Activated gamma-delta T cell treated with Interleukin-2 at 50 U/mL for 16 hours (primary cell): ENCODE measurements around the gene OIP5.
"Not testable (repeated sequence)": the region's sequence is repeated elsewhere in the genome, so short reads cannot be mapped to it uniquely, and the experiment has no call there.

Experiments used
- DNase-seq: peaks from one replicate; pipeline ENCODE4 v3.0.0-alpha.2; 2020

Gene OIP5

DNA sequence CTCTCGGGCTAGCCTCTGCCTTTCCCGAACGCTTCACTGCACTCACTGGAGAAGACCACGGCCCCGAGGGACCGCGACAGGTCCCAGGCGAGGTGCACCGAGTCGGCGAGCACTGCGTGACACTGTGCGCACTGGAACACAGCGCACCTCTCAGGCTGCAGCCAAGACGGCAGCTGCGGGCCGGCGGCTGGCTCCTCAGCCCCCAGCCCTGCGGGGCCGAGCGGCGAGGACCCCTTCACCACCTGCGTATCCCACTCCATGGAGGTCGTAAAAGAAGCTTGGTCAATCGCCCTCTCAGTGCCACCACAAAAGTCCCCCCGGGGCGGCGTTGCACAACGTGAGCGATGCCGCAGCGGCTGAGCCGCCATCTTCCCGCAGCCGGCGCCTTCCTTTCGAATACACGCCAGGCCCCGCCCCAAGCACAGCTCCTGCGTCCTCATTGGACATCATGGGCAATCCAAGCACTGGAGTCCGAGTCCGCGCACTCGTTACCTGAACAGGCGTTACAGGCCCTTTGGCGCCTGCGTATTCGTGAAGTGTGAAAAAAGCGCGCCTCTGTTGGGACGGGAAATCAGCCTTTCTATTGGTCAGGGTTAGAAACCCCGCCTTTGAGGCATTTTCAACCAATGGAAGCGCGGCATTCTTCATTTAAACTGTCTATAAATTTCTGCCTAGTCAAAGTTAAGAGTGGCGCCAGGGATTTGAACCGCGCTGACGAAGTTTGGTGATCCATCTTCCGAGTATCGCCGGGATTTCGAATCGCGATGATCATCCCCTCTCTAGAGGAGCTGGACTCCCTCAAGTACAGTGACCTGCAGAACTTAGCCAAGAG lies at the start of gene OIP5, which contains the start of gene NUSAP1:
Gene OIP5, minus strand, starts transcription at position 398 of the 832 bp plus-strand sequence. Its CDS starts 30 bp downstream, at position 368.
Gene NUSAP1, plus strand, starts transcription at position 688 of the 832 bp plus-strand sequence. Its CDS starts 77 bp downstream, at position 765.
- DNase-seq: peak; percentile 98

DNA sequence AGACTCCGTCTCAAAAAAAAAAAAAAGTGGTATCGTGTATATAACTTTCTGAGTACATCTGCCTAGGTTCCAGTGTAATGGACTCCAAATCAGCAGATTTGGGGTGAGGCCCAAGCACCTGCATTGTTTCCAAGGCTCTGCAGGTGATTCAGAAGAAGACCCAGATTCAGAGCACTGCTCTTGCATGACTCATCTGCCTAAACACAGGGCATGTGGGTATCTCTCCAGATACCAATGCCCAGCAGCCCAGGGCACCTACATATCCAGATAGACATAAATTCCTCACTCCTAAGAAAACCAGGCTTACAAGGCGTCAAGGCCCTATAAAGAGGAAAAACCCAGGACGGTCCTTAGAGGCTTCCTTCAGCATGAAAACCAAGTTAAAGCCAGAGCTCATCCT lies 45.6 kb upstream of the OIP5 start:
- no peak for DNase-seq

DNA sequence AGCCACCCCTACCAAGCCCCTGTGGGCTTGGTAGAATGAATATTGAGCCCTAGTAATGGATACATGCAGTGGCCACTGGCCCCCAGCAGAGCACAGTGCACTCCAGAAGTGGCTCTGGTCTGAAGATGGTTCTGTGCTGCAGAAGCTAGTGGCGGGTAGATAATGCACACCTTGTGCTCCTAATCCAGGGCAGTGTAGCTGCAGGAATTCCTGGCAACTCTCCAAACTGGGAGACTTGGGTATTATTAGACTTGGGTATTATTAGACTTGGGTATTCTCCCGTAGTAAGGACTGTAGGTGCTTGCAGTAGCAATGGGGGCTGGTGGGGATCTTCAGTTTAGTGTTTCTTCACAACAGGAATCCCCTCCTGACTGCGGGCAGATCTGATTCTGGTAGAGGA lies 35.0 kb upstream of the OIP5 start:
- DNase-seq: no peak

DNA sequence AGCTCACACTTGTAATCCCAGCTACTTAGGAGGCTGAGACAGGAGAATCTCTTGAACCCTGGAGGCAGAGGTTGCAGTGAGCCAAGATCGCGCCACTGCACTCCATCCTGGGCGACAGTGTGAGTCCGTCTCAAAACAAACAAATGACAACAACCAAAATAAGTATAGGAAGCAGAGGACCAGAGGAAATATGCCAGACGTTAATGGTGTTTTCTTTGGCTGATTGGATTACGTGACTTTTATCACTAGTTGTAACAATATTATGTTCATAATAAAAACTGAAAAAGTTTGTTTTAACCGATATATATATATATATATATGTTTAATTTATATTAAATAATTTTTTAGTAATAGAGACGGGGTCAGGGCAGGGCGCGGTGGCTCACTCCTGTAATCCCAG lies 22.0 kb upstream of the OIP5 start:
- DNase-seq: no peak

DNA sequence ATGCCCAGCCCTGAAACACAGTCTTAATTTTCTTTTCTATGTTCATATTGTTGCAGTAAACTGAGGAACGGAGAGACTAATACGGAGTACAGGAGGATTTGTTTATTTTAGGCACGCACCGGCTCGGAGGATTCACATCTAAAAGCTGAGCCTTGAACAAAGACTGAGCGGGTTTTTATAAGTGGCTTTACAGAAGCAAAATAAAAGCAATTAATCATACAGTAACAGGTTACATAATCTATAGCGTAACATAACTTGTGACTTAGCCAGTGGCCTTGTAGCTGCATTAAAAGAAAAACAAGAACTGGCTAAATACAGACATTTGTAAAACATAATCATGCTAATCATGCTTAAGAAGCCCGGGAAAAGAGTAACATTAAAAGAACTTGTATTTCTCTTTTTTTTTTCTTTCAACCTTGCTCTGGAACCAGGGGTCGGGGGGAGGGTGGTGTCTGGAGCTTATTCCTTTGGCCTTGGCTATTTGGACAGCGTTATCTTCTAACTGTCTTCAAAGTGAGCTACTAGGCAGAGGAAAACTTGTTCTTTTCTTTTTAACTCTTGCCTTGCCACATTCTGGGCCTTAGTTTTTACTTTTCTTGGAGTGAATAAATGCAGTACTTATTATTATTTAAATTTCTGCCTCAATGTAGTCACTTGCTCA lies 17.8 kb upstream of the OIP5 start:
- DNase-seq: no peak

DNA sequence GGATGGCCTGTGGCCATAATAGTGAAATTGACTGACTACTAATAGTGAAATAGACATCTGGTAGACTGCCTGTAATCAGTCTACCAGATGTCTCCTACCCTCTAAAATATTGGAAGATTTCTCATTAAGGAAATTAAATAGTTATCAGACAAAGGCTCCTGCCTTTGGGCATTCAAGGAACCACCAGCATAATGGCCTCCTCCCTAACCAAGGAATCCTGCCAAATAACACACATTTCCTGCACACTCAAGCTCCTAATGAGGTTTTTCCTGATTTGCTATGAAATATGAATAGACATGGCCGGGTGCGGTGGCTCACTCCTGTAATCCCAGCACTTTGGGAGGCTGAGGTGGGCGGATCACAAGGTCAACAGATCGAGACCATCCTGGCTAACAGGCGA lies 14.8 kb upstream of the OIP5 start:
- no peak for DNase-seq

DNA sequence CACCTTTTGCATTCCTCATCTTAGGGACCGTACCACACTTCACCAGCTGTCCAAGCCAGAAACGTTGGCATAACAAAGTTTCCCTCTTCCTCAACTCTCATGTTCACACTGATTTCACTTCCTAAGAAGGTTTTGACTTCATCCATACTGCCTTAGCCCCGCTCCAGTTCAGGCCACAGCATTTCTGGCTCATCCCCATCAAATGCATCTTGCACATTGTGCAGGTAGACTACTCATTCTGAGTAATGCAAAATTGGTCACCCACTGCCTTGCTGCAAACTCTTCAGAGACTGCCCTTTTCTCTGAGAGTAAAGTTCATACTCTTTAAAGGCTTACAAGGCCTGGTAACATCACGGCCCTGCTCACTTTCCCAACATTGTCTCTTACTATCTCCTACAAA lies 9.1 kb upstream of the OIP5 start:
- no peak for DNase-seq

DNA sequence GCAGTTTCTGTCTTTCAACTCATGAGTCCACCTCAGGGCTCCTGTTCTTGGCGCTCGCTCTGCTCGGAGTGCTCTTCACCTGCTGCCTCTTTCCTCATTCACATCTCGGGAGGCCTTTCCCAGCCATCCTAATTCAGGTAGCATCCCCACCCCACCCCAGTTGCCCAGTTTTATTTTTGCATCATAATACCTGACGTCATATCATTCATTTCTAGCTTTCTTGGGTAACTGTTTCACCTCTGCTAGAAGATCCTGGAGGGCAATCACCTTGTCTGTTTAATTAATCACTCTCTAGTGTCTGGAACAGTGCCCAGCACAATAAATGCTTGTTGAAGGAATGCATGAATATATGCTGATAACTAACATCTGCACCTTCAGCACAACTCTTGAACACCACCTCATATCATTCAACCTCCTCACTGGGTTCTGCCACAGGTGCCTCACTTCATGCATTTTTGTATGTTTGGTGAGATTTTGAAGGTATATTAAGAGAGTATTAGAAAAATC lies 7.9 kb upstream of the OIP5 start:
- DNase-seq: no peak

DNA sequence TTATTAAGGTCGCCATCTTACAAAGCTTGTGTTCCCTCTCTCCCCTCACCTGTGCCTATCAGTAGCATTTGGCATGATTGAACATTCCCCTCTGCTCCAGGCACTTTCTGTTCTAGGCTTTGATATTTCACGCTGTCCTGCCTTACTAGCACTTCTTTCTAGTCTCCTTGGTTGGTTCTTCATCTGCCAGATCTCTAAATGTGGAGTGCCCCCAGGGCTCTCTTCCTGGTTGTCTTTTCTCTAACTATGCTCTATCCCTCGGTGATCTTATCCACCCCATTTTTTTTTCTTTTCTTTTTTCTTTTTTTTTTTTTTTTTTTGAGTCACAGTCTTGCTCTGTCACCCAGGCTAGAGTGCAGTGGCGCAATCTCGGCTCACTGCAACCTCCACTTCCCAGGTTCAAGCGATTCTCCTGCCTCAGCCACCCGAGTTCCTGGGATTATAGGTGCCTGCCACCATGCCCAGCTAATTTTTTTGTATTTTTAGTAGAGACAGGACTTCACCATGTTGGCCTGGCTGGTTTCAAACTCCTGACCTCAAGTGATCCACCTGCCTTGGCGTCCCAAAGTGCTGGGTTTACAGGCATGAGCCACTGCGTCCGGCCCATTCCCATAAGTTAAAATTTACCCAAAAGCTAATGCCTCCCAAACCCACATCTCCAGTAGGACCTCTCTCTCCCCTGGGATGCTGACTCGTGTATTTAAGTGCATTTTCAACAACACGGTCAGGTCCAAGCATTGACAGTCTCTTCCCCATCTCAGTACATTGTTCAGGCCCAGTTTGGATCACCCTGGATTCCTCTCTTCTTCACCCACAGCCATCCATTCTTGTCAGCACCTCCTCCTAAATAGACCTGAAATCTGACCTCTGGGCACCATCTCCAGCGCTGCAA lies 5.5 kb upstream of the OIP5 start:
- no peak for DNase-seq

DNA sequence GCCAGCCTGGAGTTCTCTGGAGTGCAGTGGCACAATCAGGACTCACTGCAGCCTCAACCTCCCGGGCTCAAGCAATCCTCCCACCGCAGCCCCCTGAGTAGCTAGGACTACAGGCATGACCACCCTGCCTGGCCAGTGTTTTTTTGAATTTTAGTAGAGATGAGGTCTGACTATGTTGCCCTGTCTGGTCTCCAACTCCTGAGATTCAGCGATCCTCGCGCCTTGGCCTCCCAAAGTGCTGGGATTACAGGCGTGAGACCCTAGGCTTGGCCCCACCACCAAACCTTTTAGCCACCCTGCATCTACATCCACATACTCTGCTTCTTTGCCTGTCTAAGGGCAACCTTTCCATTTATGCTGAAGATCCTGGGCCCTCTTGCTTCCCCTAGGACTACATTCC lies 4.7 kb upstream of the OIP5 start:
- no peak for DNase-seq

DNA sequence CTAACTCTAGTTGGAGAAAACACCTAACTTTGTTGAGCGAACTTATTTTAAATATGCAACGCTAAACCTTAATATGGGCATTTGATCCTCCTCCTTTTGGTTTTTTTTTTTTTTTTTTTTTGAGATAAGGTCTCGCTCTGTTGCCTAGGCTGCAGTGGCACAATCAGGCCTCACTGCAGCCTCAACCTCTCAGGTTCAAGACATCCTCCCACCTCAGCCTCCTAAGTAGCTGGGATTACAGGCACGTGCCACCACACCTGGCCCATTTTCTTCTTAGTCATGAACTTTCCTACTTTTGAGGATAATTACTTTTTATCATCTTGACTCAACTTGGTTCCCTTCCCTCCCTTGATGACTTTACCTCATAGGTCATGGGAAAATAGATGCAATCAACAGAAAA lies 4.2 kb upstream of the OIP5 start:
- DNase-seq: no peak

DNA sequence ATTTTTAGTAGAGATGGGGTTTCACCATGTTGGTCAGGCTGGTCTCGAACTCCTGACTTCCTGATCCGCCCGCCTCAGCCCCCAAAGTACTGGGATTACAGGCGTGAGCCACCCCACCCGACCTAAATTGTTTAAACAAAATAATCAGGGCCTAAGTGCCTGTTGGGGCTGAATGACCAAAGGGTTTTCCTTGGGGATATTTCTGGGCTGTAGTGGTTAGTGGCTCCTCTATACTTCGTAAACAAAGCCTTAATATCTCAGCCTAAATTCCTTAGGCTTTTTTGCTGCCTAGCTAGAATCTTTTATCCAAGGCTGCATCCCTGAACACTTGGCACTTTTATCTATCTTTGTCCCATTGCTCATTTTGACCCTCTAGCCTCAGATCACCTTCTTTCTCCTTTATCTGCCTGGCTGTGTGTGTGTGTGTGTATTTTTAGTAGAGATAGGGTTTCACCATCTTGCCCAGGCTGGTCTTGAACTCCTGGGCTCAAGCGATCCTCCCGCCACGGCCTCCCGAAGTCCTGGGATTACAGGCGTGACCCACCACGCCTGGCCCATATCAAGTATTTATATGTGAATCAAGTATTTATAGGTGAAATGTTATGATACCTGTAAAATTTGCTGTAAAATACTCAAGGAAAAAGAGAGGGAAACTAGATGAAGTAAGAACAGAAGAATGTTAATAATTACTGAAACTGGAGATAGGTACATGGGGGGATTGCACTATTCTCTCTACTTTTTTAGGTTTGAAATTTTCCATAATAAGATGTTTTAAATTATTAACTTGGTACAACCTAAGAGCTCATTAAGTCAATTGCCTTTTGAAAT lies 2.1 kb upstream of the OIP5 start:
- no peak for DNase-seq

DNA sequence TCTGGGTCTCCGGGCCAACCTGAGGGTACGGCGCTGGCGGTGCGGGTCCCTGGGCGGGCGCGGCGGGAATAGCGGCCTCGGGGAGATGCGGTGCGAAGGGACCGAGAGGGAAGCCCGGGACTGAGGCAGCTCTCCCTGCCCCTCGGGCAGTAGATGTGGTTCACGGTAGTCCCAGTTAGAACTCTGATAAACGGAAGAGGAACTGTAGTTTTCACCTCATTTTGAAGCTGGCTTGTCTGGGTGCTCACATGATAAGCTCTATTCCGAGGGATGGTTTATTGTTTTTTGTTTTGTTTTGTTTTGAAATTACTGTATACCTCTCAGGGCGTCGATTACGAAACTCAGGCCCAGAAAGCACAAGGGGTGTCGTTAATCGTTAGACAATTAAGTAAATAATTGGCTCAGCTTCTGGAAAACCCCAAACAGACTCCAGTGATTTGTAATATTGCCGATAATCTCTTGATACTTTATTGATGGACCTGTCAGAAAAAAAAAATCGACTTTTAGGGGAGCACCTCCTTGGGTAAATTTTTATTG lies 703 bp upstream of the OIP5 start:
- DNase-seq: no peak

DNA sequence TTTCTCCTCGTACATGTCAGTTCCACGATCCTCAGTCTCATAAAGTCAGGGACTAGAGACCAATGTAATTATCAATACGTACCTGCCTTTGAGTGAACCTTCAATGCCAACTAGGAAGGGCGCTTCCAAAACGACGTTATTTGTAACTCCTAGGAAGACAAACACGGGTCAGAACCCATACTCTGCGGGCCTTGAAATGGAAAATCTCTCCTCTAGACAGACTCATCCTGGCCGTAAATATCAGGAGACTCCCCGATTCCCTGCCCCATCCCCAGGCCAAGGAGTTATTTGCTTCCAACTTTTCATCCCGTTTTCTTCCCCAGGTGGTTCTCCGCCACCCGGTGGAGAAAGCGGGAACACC lies 578 bp downstream of the OIP5 start:
- no peak for DNase-seq

DNA sequence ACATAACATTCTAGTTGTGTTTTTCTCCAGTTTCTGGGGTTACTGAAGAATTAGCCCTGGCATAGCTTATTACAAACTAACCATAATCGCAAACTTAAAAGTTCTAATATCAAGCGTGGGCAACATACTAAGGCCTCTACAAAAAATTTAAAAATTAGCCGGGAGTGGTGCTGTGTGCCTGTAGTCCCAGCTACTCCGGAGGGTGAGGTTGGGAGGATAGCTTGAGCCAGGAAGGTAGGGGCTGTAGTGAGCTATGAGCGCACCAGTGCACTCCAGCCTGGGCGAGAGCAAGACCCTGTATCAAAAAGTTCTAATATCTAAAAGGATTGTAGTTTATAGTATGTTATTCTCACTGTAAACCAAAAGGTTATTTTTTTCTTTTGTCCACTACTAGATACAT lies 1.1 kb downstream of the OIP5 start:
- no peak for DNase-seq

DNA sequence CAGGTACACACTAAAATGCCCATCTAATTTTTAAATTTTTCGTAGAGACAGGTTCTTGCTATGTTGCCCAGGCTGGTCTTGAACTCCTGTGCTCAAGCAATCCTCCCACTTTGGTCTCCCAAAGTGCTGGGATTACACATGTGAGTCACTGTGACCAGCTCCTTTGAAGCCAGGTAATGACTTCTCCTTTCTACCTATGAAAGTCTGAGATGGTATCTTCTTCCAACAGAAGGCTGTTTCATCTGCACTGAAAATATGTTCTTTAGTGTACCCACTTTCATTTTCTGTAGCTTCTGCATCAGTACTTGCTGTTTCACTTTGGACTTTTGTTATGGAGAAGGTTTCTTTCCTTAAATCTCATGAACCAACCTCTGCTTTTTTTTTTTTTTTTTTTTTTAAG lies 8.8 kb downstream of the OIP5 start:
- DNase-seq: no peak

DNA sequence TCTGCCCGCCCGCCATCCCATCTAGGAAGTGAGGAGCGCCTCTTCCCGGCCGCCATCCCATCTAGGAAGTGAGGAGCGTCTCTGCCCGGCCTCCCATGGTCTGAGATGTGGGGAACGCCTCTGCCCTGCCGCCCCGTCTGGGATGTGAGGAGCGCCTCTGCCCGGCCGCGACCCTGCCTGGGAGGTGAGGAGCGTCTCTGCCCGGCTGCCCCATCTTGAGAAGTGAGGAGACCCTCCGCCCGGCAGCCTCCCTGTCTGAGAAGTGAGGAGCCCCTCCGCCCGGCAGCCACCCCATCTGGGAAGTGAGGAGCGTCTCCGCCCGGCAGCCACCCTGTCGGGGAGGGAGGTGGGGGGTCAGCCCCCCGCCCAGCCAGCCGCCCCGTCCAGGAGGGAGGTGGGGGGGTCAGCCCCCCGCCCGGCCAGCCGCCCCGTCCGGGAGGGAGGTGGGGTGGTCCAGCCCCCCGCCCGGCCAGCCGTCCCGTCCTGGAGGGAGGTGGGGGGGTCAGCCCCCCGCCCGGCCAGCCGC lies 11.5 kb downstream of the OIP5 start:
- DNase-seq: not testable (repeated sequence)

DNA sequence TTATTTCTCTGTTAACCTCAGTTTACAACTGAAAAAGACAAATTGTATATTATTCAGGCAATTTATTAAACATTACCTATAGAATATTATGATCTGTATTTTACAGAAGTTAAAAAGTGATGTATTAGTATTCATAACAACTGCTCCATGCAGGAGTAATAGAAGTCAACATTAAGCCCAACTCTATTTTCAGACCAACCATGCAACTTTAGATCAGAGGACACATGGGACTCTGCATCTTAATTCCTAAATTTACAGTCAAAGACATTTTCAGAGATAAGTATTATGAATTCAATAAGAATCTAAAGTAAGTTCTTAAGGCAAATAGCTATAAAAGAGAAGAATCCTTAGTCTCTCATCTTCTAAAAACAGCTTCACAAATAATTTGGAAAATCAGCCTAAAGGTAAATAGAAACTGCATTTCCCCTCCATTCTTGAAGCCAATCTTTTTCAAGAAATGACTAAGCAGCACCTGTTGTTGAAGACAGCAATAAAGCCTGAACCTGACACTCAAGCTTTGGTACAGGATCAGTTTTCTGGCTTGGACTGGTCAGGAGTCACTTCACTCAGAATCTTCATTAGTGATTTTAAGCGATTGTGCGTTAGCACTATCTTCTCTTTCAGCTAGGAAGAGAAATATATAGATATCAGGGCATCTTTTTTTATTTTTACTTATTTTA lies 23.0 kb downstream of the OIP5 start:
- no peak for DNase-seq

DNA sequence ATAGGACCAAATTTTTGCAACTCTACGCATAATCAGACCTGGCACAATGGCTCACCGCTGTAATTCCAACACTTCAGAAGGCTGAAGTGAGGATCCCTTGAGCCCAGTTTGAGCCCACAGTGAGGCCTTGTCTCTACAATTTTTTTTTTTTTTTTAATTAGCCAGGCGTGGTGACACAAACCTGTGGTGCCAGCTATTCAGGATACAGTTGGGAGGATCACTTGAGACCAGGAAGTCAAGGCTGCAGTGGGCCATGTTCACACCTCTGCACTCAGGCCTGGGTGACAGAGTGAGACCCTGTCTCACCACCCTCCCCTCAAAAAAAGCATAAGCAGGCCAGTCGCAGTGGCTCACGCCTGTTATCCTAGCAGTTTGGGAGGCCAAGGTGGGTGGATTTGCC lies 24.7 kb downstream of the OIP5 start:
- DNase-seq: no peak

DNA sequence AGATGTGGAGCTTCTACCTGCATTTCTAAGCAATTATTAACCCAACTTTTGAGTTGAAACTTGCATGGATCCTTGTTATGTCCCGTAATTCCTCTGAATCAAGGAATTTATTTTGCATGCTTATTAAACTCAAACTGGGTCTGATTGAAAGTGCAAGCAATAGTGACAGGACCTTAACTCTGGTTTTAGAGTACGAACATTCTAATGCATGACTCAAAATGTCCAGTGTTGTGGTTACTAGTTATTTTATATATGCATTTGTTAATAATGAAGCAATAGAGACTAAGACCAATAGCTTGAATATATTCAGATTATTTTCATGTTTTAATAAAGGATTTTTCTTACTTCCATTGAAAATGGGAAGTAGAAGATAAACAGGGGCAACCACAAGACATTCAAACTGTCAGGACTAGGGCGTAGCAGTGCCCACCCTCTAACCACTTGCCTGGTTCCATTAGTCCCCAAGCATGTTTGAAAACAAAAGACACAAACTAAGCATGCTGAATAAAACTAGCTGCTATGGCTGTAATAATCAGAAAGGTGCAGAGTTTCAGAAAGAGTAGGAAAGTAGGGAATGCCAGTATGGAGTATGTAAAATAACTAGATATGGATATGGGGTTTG lies 28.1 kb downstream of the OIP5 start:
- DNase-seq: no peak

DNA sequence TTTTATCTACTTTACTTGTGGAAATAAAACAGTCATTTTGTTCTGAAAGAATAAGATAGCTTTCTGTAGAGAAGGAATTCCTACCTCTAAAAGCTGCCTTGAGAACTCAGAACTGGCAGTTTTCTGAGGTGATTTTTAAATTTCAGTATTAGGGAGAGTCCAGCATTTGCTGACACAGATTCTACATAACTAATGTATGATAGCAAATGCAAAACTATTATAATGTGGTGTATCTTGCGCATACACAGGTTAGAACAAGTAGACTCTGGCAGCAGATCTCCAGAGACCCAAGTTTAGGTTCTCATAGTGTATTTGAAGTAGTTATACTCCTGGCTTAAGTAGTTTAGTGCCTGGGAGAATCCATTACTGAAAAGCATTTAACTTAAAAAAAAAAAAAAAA lies 30.8 kb downstream of the OIP5 start:
- no peak for DNase-seq
